SK-N-SH (cell line): ENCODE data around the gene ECSCR. TPM values are rescaled to one million over a fixed set of nuclear protein-coding genes. Genes with fewer than 3 reads are reported as not detected.
A peak's percentile ranks its signal among the peaks of the same experiment; 100 is the strongest.

Experiments
- CTCF ChIA-PET: fragments of 300-600, 350-600 bp; formaldehyde crosslinking; extraction: SDS; loops from one replicate; lab custom pipeline; 2021; lab: Yijun Ruan, JAX
- POLR2A ChIA-PET: fragments of 350-600 bp; sonication (Branson Sonifier 250); formaldehyde crosslinking; extraction: SDS; loops from one replicate; lab custom pipeline; 2020; ENCODE audit warnings: antibody characterized with exemption, inconsistent platforms; lab: Yijun Ruan, JAX
- DNase-seq: peaks from one replicate; pipeline ENCODE4 v3.0.0; 2012
- H2AFZ ChIP-seq: fragments of 200-600 bp; sonication (generic); 2 replicates; pipeline ENCODE4 v1.8.1; 2016; ENCODE audit warnings: antibody characterized with exemption, mild to moderate bottlenecking, low read depth
- H3F3A ChIP-seq: fragments of 200-600 bp; sonication (generic); replicated peaks from 2 replicates; pipeline ENCODE3; 2016; ENCODE audit warnings: antibody characterized with exemption, mild to moderate bottlenecking; ENCODE audit not compliant: insufficient read depth
- H3K27ac ChIP-seq, 2 experiments: fragments of 200-500 bp in 1 of 2; fragments of 200-600 bp in 1 of 2; sonication (Bioruptor generic) in 1 of 2; sonication (generic), shearing (Covaris generic) in 1 of 2; 2 replicates each; pipeline versions ENCODE4 v1.5.1 to v1.6.1; 2014 to 2016; ENCODE audit warnings: low read depth in 2 of 2, inconsistent platforms in 1 of 2, low read length in 1 of 2, mild to moderate bottlenecking in 1 of 2, mixed read lengths in 1 of 2
- H3K27me3 ChIP-seq: fragments of 200-600 bp; sonication (generic), shearing (Covaris generic); 2 replicates; pipeline ENCODE4 v1.6.1; 2016; ENCODE audit warnings: mixed run types; ENCODE audit not compliant: insufficient read depth
- H3K36me3 ChIP-seq, 2 experiments: fragments of 200-500 bp in 1 of 2; fragments of 200-600 bp in 1 of 2; sonication (Bioruptor generic) in 1 of 2; sonication (generic) in 1 of 2; replicated peaks in 1 of 2; 2 replicates each; pipeline versions ENCODE3 to v1.5.1; 2014 to 2016; ENCODE audit warnings: low read length in 1 of 2, mild to moderate bottlenecking in 1 of 2; ENCODE audit not compliant: insufficient read depth in 2 of 2, control insufficient read depth in 1 of 2
- H3K4me1 ChIP-seq, 2 experiments: fragments of 200-500 bp in 1 of 2; fragments of 200-600 bp in 1 of 2; sonication (Bioruptor generic) in 1 of 2; sonication (generic), shearing (Covaris generic) in 1 of 2; 2 replicates each; pipeline versions ENCODE4 v1.5.1 to v1.6.1; 2014 to 2016; ENCODE audit warnings: low read depth in 1 of 2, low read length in 1 of 2, mixed run types in 1 of 2; ENCODE audit not compliant: insufficient read depth in 2 of 2, control insufficient read depth in 1 of 2
- H3K4me2 ChIP-seq: fragments of 200-600 bp; sonication (generic), shearing (Covaris generic); 2 replicates; pipeline ENCODE4 v1.6.1; 2017; ENCODE audit warnings: mixed run types
- H3K4me3 ChIP-seq, 2 experiments: fragments of 200-500 bp in 1 of 2; fragments of 200-600 bp in 1 of 2; sonication (Bioruptor generic) in 1 of 2; sonication (generic), shearing (Covaris generic) in 1 of 2; 2 replicates each; pipeline versions ENCODE4 v1.5.1 to v1.8.1; 2014 to 2016; ENCODE audit warnings: low read depth in 2 of 2, inconsistent platforms in 1 of 2, low read length in 1 of 2, mild to moderate bottlenecking in 1 of 2, mixed read lengths in 1 of 2, moderate library complexity in 1 of 2
- H3K79me2 ChIP-seq: fragments of 200-600 bp; sonication (generic); 2 replicates; pipeline ENCODE4 v1.8.1; 2017; ENCODE audit warnings: mild to moderate bottlenecking; ENCODE audit not compliant: insufficient read depth
- H3K9ac ChIP-seq: fragments of 200-600 bp; sonication (generic); 2 replicates; pipeline ENCODE4 v1.6.1; 2017; ENCODE audit warnings: mixed run types
- H3K9me2 ChIP-seq: fragments of 200-600 bp; sonication (generic); 2 replicates; pipeline ENCODE4 v1.6.1; 2017; ENCODE audit warnings: mixed run types
- H3K9me3 ChIP-seq: fragments of 200-600 bp; sonication (generic); 2 replicates; pipeline ENCODE4 v1.6.1; 2017; ENCODE audit warnings: mixed run types, mild to moderate bottlenecking, moderate library complexity
- H4K20me1 ChIP-seq: fragments of 200-600 bp; sonication (generic); 2 replicates; pipeline ENCODE4 v1.6.1; 2017; ENCODE audit warnings: mild to moderate bottlenecking, mixed run types; ENCODE audit not compliant: insufficient read depth
- CHD2 ChIP-seq: fragments of 150-350 bp; IDR thresholded peaks from 2 replicates; pipeline ENCODE4 v1.6.1; 2018; ENCODE audit warnings: low read length; ENCODE audit not compliant: partially characterized antibody
- EZH2phosphoT487 ChIP-seq: fragments of 200-600 bp; sonication (generic); IDR thresholded peaks from 2 replicates; pipeline ENCODE4 v1.6.1; 2017; ENCODE audit warnings: low read depth, mixed run types, mild to moderate bottlenecking, antibody characterized with exemption, moderate library complexity, borderline replicate concordance
- FOSL2 ChIP-seq: IDR thresholded peaks from 2 replicates; pipeline ENCODE4 v1.4.0; 2012; ENCODE audit warnings: low read depth, mild to moderate bottlenecking, moderate library complexity, borderline replicate concordance
- FOXJ3 ChIP-seq: sonication (generic); formaldehyde crosslinking; IDR thresholded peaks from 2 replicates; pipeline ENCODE4 v1.5.1; 2020; ENCODE audit warnings: mild to moderate bottlenecking, missing genetic modification reagents
- GABPA ChIP-seq: IDR thresholded peaks from 2 replicates; pipeline ENCODE4 v1.4.0; 2012; ENCODE audit warnings: low read depth, mild to moderate bottlenecking
- JUND ChIP-seq: IDR thresholded peaks from 2 replicates; pipeline ENCODE4 v1.4.0; 2012
- MEF2A ChIP-seq: IDR thresholded peaks from 2 replicates; pipeline ENCODE4 v1.4.0; 2012; ENCODE audit warnings: low read depth, borderline replicate concordance
- MXI1 ChIP-seq: IDR thresholded peaks from 2 replicates; pipeline ENCODE4 v1.6.1; 2012; ENCODE audit warnings: mild to moderate bottlenecking, low read depth, low read length, improper control_type of control experiment
- NRF1 ChIP-seq: IDR thresholded peaks from 2 replicates; pipeline ENCODE4 v1.6.1; 2012; ENCODE audit warnings: low read depth, mild to moderate bottlenecking, low read length
- RAD21 ChIP-seq: IDR thresholded peaks from 2 replicates; pipeline ENCODE4 v1.6.1; 2012; ENCODE audit warnings: mild to moderate bottlenecking, low read length
- RCOR1 ChIP-seq: fragments of 150-350 bp; IDR thresholded peaks from 2 replicates; pipeline ENCODE4 v1.6.1; 2017; ENCODE audit warnings: antibody characterized with exemption, low read length
- RFX5 ChIP-seq: IDR thresholded peaks from 2 replicates; pipeline ENCODE4 v1.6.1; 2012; ENCODE audit warnings: mild to moderate bottlenecking, improper control_type of control experiment, low read length
- SIN3A ChIP-seq: IDR thresholded peaks from 2 replicates; pipeline ENCODE4 v1.6.1; 2012; ENCODE audit warnings: low read depth, mild to moderate bottlenecking, low read length, moderate library complexity, borderline replicate concordance
- TCF12 ChIP-seq: IDR thresholded peaks from 2 replicates; pipeline ENCODE4 v1.4.0; 2012
- USF2 ChIP-seq: fragments of 150-350 bp; IDR thresholded peaks from 2 replicates; pipeline ENCODE4 v1.6.1; 2017; ENCODE audit warnings: antibody characterized with exemption, low read length, low read depth, borderline replicate concordance
- YY1 ChIP-seq: IDR thresholded peaks from 2 replicates; pipeline ENCODE4 v1.4.0; 2012; ENCODE audit warnings: low read depth, mild to moderate bottlenecking
- WGBS: methylation state at CpG from one replicate; pipeline ENCODE4 v1.1.6; 2017; ENCODE audit warnings: low lambda C conversion rate; 5-methylcytosine and 5-hydroxymethylcytosine counted together
- polyA plus RNA-seq, 3 experiments: library from polyadenylated mRNA; depleted of rRNA; stranded (reverse); fragments of >200 nt; gene quantifications; 2 replicates each; pipeline ENCODE4 v1.2.3, GENCODE V29; 2012
- TF ChIP-seq, protein P1 (sequence below): IDR thresholded peaks from 2 replicates; pipeline ENCODE4 v1.4.0; 2012; ENCODE audit warnings: low read depth, borderline replicate concordance
- TF ChIP-seq, protein P2 (sequence below): IDR thresholded peaks from 2 replicates; pipeline ENCODE4 v1.4.0; 2012; ENCODE audit warnings: low read depth, borderline replicate concordance
- TF ChIP-seq, protein P3 (sequence below): IDR thresholded peaks from 2 replicates; pipeline ENCODE4 v1.4.0; 2012; ENCODE audit warnings: low read depth
- TF ChIP-seq, protein P4 (sequence below): IDR thresholded peaks from 2 replicates; pipeline ENCODE4 v1.6.1; 2012; ENCODE audit warnings: mild to moderate bottlenecking, low read depth, low read length, moderate library complexity

The ECSCR gene
- polyA plus RNA-seq, 1 of the 3 experiments (the other 2 are of a cell fraction) = 10.9 TPM

DNA sequence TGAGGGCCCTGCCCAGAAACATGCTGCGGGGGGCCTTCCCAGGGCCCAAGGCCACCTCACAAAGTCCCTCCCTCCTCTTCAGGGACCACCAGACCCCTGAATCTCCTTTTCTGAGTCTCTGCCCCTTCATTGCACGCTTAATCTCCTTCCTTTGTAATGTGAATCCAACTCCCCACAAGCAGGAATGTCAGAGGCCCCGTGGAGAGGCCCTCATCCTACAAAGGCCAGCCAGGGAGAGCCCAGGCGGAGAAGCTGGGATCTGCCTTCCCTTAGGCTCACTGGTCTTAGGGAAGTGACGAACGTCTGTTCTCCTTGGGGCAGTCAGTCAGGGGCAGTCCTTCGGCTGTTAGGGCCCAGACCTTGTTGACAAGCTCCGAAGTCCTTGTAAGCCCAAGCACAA, 10.6 kb upstream of the ECSCR start:
- Histone ChIP-seq H3K36me3 (peaks cover 4 to 23% of the 10 kb centered on the region in 2 experiments), H3K9me2 (no peaks in the 10 kb centered on the region), H3K27ac (peak overlapping the region in 1 of 2 experiments; percentile 19; a peak in 1 of 4 replicates), H3K9ac (no peak overlapping the region), H3K4me2 (no peak overlapping the region), H2AFZ (no peak overlapping the region), H3F3A (peaks cover 7% of the 10 kb centered on the region), H3K27me3 (no peaks in the 10 kb centered on the region), H4K20me1 (no peaks in the 10 kb centered on the region), H3K79me2 (peaks cover 6% of the 10 kb centered on the region), H3K4me3 (no peak overlapping the region), H3K9me3 (no peaks in the 10 kb centered on the region), H3K4me1 (peaks cover 3 to 8% of the 10 kb centered on the region in 2 experiments; a peak in 2 of 4 replicates)
- POLR2A ChIA-PET = no interaction called here
- TF ChIP-seq YY1 = no peak
- TF ChIP-seq NRF1 = no peak
- TF ChIP-seq FOXJ3 (CRISPR knock-in tag) = no peak
- DNase-seq = no peak
- WGBS = 94% methylated on average over 8 of the region's 8 CpGs
- CTCF ChIA-PET = interaction anchor here (1.4 kb wide), 1 partner anchor 44 kb away, joined by 3 read pairs; no protein-coding TSS in a partner anchor

DNA sequence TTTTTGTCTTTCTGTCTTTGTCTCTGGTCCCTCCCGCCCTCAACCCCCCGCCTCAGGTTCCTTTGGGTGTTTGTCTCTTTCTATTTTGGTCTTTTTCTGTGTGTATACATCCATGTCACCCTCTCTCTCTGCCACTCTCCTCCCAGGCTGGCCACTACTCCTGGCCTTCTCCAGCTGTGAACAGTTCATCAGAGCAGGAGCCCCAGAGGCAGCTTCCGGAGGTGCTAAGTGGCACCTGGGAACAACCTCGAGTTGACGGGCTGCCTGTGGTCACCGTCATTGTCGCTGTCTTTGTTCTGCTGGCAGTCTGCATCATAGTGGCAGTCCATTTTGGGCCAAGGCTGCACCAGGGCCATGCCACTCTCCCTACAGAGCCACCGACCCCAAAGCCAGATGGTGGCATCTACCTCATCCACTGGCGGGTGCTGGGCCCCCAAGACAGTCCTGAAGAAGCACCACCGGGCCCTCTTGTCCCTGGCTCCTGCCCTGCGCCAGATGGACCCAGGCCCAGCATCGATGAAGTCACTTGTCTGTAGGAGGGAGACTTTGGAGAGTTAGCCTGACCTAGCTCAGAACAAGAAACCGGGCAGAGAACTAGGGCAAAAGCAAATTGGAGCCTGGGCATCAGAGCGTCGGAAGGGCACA, 10.0 kb upstream of the ECSCR start:
- no peak overlapping the region for H3K9ac ChIP-seq
- no peaks in the 10 kb centered on the region for H3K27me3 ChIP-seq
- no peak overlapping the region for H3K4me3 ChIP-seq
- H3K9me2 ChIP-seq = no peaks in the 10 kb centered on the region
- H3K4me1 ChIP-seq = peaks cover 3 to 8% of the 10 kb centered on the region in 2 experiments; a peak in 2 of 4 replicates
- no peaks in the 10 kb centered on the region for H3K9me3 ChIP-seq
- peaks cover under 1% of the 10 kb centered on the region; the same call in 1 of the 2 replicates for H3K79me2 ChIP-seq
- WGBS = 90% methylated on average over 15 of the region's 15 CpGs
- no peaks in the 10 kb centered on the region for H4K20me1 ChIP-seq
- CTCF ChIA-PET = interaction anchor here (1.4 kb wide), 1 partner anchor 45 kb away, joined by 3 read pairs; no protein-coding TSS in a partner anchor
- H3K27ac ChIP-seq = no peak overlapping the region
- H3F3A ChIP-seq = peaks cover 5% of the 10 kb centered on the region
- no peak for DNase-seq
- POLR2A ChIA-PET = no interaction called here
- peaks cover 0 to 17% of the 10 kb centered on the region in 2 experiments for H3K36me3 ChIP-seq
- TF ChIP-seq MEF2A (no peak), SIN3A (no peak), RFX5 (no peak), TCF12 (no peak), CHD2 (no peak), RCOR1 (no peak), MXI1 (no peak), YY1 (no peak), RAD21 (no peak), JUND (no peak), EZH2phosphoT487 (no peak), FOSL2 (no peak), USF2 (no peak), GABPA (no peak)
- TF ChIP-seq, protein P1, sequence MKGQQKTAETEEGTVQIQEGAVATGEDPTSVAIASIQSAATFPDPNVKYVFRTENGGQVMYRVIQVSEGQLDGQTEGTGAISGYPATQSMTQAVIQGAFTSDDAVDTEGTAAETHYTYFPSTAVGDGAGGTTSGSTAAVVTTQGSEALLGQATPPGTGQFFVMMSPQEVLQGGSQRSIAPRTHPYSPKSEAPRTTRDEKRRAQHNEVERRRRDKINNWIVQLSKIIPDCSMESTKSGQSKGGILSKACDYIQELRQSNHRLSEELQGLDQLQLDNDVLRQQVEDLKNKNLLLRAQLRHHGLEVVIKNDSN = no peak
- TF ChIP-seq, protein P2, sequence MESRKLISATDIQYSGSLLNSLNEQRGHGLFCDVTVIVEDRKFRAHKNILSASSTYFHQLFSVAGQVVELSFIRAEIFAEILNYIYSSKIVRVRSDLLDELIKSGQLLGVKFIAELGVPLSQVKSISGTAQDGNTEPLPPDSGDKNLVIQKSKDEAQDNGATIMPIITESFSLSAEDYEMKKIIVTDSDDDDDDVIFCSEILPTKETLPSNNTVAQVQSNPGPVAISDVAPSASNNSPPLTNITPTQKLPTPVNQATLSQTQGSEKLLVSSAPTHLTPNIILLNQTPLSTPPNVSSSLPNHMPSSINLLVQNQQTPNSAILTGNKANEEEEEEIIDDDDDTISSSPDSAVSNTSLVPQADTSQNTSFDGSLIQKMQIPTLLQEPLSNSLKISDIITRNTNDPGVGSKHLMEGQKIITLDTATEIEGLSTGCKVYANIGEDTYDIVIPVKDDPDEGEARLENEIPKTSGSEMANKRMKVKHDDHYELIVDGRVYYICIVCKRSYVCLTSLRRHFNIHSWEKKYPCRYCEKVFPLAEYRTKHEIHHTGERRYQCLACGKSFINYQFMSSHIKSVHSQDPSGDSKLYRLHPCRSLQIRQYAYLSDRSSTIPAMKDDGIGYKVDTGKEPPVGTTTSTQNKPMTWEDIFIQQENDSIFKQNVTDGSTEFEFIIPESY = no peak
- TF ChIP-seq, protein P3, sequence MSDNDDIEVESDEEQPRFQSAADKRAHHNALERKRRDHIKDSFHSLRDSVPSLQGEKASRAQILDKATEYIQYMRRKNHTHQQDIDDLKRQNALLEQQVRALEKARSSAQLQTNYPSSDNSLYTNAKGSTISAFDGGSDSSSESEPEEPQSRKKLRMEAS = no peak
- TF ChIP-seq, protein P4, sequence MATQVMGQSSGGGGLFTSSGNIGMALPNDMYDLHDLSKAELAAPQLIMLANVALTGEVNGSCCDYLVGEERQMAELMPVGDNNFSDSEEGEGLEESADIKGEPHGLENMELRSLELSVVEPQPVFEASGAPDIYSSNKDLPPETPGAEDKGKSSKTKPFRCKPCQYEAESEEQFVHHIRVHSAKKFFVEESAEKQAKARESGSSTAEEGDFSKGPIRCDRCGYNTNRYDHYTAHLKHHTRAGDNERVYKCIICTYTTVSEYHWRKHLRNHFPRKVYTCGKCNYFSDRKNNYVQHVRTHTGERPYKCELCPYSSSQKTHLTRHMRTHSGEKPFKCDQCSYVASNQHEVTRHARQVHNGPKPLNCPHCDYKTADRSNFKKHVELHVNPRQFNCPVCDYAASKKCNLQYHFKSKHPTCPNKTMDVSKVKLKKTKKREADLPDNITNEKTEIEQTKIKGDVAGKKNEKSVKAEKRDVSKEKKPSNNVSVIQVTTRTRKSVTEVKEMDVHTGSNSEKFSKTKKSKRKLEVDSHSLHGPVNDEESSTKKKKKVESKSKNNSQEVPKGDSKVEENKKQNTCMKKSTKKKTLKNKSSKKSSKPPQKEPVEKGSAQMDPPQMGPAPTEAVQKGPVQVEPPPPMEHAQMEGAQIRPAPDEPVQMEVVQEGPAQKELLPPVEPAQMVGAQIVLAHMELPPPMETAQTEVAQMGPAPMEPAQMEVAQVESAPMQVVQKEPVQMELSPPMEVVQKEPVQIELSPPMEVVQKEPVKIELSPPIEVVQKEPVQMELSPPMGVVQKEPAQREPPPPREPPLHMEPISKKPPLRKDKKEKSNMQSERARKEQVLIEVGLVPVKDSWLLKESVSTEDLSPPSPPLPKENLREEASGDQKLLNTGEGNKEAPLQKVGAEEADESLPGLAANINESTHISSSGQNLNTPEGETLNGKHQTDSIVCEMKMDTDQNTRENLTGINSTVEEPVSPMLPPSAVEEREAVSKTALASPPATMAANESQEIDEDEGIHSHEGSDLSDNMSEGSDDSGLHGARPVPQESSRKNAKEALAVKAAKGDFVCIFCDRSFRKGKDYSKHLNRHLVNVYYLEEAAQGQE = no peak
- no peak overlapping the region for H2AFZ ChIP-seq
- H3K4me2 ChIP-seq = no peak overlapping the region
